Measurements from ENCODE around the gene NFE2L1. TPM values are rescaled to one million over a fixed set of nuclear protein-coding genes. Genes with fewer than 3 reads are reported as not detected.

The NFE2L1 gene
- total and polyA plus RNA-seq, 9 of the 15 experiments (the other 6 are each of a cell fraction or from before 2014, with no cell fraction given), result 2.0 to 68.6 (median 39.7) TPM

- Histone ChIP-seq H3K36me3 (ENCODE audit: control insufficient read depth, insufficient read depth, low read length) (peaks cover 6% of the 10 kb centered on the region; the same call in 1 of the 3 replicates), H3K4me1 (replicated peaks in 1 of 2; ENCODE audit: control insufficient read depth in 2 of 2, insufficient read depth in 2 of 2, low read length in 2 of 2) (peaks cover 3 to 25% of the 10 kb centered on the region in 2 experiments; a peak in 3 of 5 replicates), H3K9me3 (replicated peaks; ENCODE audit: control insufficient read depth, insufficient read depth, low read depth, low read length) (0 out of 2 replicates have a peak, but pooled peaks cover 3% of the 10 kb centered on the region), H3K4me2 (ENCODE audit: insufficient read depth, low read length) (peak overlapping the region; percentile 82; the same call in 1 of the 2 replicates), H3K9me1 (ENCODE audit: control insufficient read depth, insufficient read depth, low read length) (no peaks in the 10 kb centered on the region), H3K27ac (ENCODE audit: extremely low read depth, low read depth, low read length) (no peak overlapping the region), H2AFZ (ENCODE audit: low read depth, low read length) (peak overlapping the region; percentile 97; the same call in 1 of the 2 replicates), H3K27me3 (ENCODE audit: control insufficient read depth in 2 of 2, insufficient read depth in 2 of 2, low read length in 2 of 2) (no peaks in the 10 kb centered on the region), H3K79me2 (ENCODE audit: control insufficient read depth, insufficient read depth, low read length) (peaks cover 36% of the 10 kb centered on the region), H3K9ac (ENCODE audit: insufficient read depth in 1 of 2, low read depth in 2 of 2, low read length in 2 of 2) (no peak overlapping the region), H4K20me1 (replicated peaks; ENCODE audit: control insufficient read depth, insufficient read depth, low read length) (no peaks in the 10 kb centered on the region), H3K4me3 (no peak overlapping the region)
- TF ChIP-seq PTBP1 (IDR thresholded peaks at IDR 0.05; ENCODE audit: low read depth, low read length), result no peak
- TF ChIP-seq XRCC4 (IDR thresholded peaks at IDR 0.05; ENCODE audit: extremely low read depth, insufficient read depth, insufficient read length), result no peak
- TF ChIP-seq MCM2 (IDR thresholded peaks at IDR 0.05; ENCODE audit: low read depth), result no peak
- no peak for TF ChIP-seq PTTG1 (tag; IDR thresholded peaks at IDR 0.05; ENCODE audit: low read depth)
- TF ChIP-seq CBFB (CRISPR knock-in tag; IDR thresholded peaks at IDR 0.05), result no peak
- no peak for TF ChIP-seq GTF3C2 (IDR thresholded peaks at IDR 0.05; ENCODE audit: borderline replicate concordance, extremely low read depth, insufficient read length)
- no peak for TF ChIP-seq ZNF436 (CRISPR knock-in tag; IDR thresholded peaks at IDR 0.05)
- TF ChIP-seq GABPA (tag; conservative IDR thresholded peaks at IDR 0.05; ENCODE audit: low read depth), result 0 out of 2 replicates have a peak, but pooled peaks have one; percentile 10
- FAIRE-seq (no peak), ATAC-seq (no peak), DNase-seq (ENCODE audit: extremely low read depth in 1 of 4, low spot score in 3 of 4) (no peak)
- no TSS peak for BruUV-seq (replicated peaks)
- POLR2A ChIA-PET, result interaction anchor here (0.6 kb wide), 1 partner anchor 48 kb away, joined by 5 read pairs; no protein-coding TSS in a partner anchor
- CTCF ChIA-PET (ENCODE audit: low intra/inter-chr PET ratio), result no interaction called here
- 85% methylated on average over 17 of the region's 19 CpGs for WGBS (ENCODE audit: insufficient coverage, low coverage, missing lambda C conversion rate)
- in situ Hi-C loops (cut with MboI), result no loop called here
- intact Hi-C loops (cut with micrococcal nuclease), result no loop called here
Measured at GRCh38 chr17:48102043-48102750, 54.0 kb downstream of the NFE2L1 start.
